Mucosa of descending colon (tissue), 3 donors: ENCODE results near the gene IRS2. TPM values are rescaled to one million over a fixed set of nuclear protein-coding genes. Genes with fewer than 3 reads are reported as not detected.

ENCODE experiments used
- ATAC-seq: fragments of 200-7000 bp; cut with Tn5 transposase; one replicate; pipeline ENCODE4 v1.9.1; 2020; ENCODE audit warnings: mild to moderate bottlenecking, moderate library complexity
- DNase-seq, 3 donors: peaks; one replicate each; pipeline ENCODE4 v3.0.0-alpha.2; 2020
- H3K36me3 ChIP-seq: fragments of 200-600 bp; one replicate; pipeline ENCODE4 v1.8.0; 2021; ENCODE audit warnings: low read depth, mild to moderate bottlenecking
- H3K4me1 ChIP-seq: fragments of 200-600 bp; one replicate; pipeline ENCODE4 v1.8.0; 2021; ENCODE audit warnings: low read depth, mild to moderate bottlenecking
- H3K4me3 ChIP-seq: fragments of 200-600 bp; one replicate; pipeline ENCODE4 v1.8.0; 2021; ENCODE audit warnings: mild to moderate bottlenecking
- H3K9me3 ChIP-seq: fragments of 200-600 bp; one replicate; pipeline ENCODE4 v1.8.0; 2021; ENCODE audit warnings: mild to moderate bottlenecking
- CTCF ChIP-seq: fragments of 200-600 bp; IDR thresholded peaks from one replicate; pipeline ENCODE4 v1.8.0; 2022; ENCODE audit warnings: antibody characterized with exemption, mild to moderate bottlenecking
- intact Hi-C, 2 donors: fragments of 100-400 bp; cut with DNase I in 1 of 2; cut with micrococcal nuclease in 1 of 2; formaldehyde crosslinking; loops; one replicate each; pipeline versions ENCODE4 v1.11.0 to v1.11.1; 2022; cut with DNase I, micrococcal nuclease
- total RNA-seq, 3 donors: library from RNA; stranded (reverse); fragmentation: NEBNext Ultra II Directional in 2 of 3; extraction: Animal tissue kit (Norgen Biotek cat#: 25700) in 2 of 3; gene quantifications; one replicate each; pipeline versions ENCODE4 v1.2.1 to v1.2.4, GENCODE V29; 2021 to 2023
- donor health status: DM: no; HTN: no; CAD: no; lungs with moderate emphysema.
- donor health status: DM: no; HTN: no; CAD: no.
- donor health status: DM: no; HTN: yes; CAD: no.

The IRS2 gene
- total RNA-seq, 3 donors from 2014 or later = 14.0 to 31.4 (median 23.7) TPM

GRCh38 chr13:109719962-109720646, 66.3 kb downstream of the IRS2 start:
- Histone ChIP-seq H3K36me3 (no peaks in the 10 kb centered on the region), H3K9me3 (no peaks in the 10 kb centered on the region), H3K4me3 (no peak overlapping the region), H3K4me1 (no peaks in the 10 kb centered on the region)
- TF ChIP-seq CTCF = no peak
- intact Hi-C loops = no loop called here
- DNase-seq = no peak
- ATAC-seq = no peak

- intact Hi-C loops = no loop called here
- TF ChIP-seq CTCF = no peak
- Histone ChIP-seq H3K9me3 (no peaks in the 10 kb centered on the region), H3K36me3 (no peaks in the 10 kb centered on the region), H3K4me3 (no peak overlapping the region), H3K4me1 (no peaks in the 10 kb centered on the region)
- DNase-seq = no peak
- ATAC-seq = peak; percentile 49
Measured at GRCh38 chr13:109718726-109719125, 67.7 kb downstream of the IRS2 start.

GRCh38 chr13:109717686-109718085, 68.7 kb downstream of the IRS2 start:
- TF ChIP-seq CTCF = no peak
- no peaks in the 10 kb centered on the region for H3K36me3 ChIP-seq
- H3K4me3 ChIP-seq = no peak overlapping the region
- DNase-seq = no peak
- ATAC-seq = no peak
- intact Hi-C loops = no loop called here
- H3K9me3 ChIP-seq = no peaks in the 10 kb centered on the region
- no peaks in the 10 kb centered on the region for H3K4me1 ChIP-seq

- H3K4me3 ChIP-seq = no peak overlapping the region
- no peaks in the 10 kb centered on the region for H3K4me1 ChIP-seq
- intact Hi-C loops = no loop called here
- no peak for DNase-seq
- H3K9me3 ChIP-seq = no peaks in the 10 kb centered on the region
- no peaks in the 10 kb centered on the region for H3K36me3 ChIP-seq
- ATAC-seq = peak; percentile 36
- TF ChIP-seq CTCF = no peak
Measured at GRCh38 chr13:109715902-109716301, 70.5 kb downstream of the IRS2 start.

GRCh38 chr13:109713681-109714080, 72.7 kb downstream of the IRS2 start:
- no peak for ATAC-seq
- H3K36me3 ChIP-seq = no peaks in the 10 kb centered on the region
- no peak for TF ChIP-seq CTCF

More at GRCh38 chr13:109713681-109714080, 72.7 kb downstream of the IRS2 start:
- no peaks in the 10 kb centered on the region for H3K4me1 ChIP-seq
- no peak overlapping the region for H3K4me3 ChIP-seq
- no peak for DNase-seq
- intact Hi-C loops = no loop called here
- H3K9me3 ChIP-seq = no peaks in the 10 kb centered on the region
